ENCODE measurements around the gene ERG. TPM values are rescaled to one million over a fixed set of nuclear protein-coding genes. Genes with fewer than 3 reads are reported as not detected.

Gene ERG
- total RNA-seq, 3 donors from 2014 or later = 12.2 to 21.0 (median 14.0) TPM

GRCh38 chr21:38389896-38390295 is 108.4 kb downstream of the ERG start:
- no peaks in the 10 kb centered on the region for H3K27me3 ChIP-seq
- no peak overlapping the region for H3K4me3 ChIP-seq
- DNase-seq (ENCODE audit: low spot score in 2 of 2) = no peak
- no peaks in the 10 kb centered on the region for H3K9me3 ChIP-seq
- no peaks in the 10 kb centered on the region for H3K4me1 ChIP-seq
- intact Hi-C loops (cut with DNase I; ENCODE audit: low total_unique reads) = no loop called here
- TF ChIP-seq CTCF (IDR thresholded peaks at IDR 0.05) (no peak), POLR2A (IDR thresholded peaks at IDR 0.05) (no peak)
- H3K27ac ChIP-seq = no peak overlapping the region
- no peaks in the 10 kb centered on the region for H3K36me3 ChIP-seq

GRCh38 chr21:38389354-38389676 is 109.0 kb downstream of the ERG start:
- no peak for DNase-seq (ENCODE audit: low spot score in 2 of 2)
- Histone ChIP-seq H3K36me3 (no peaks in the 10 kb centered on the region), H3K4me1 (no peaks in the 10 kb centered on the region), H3K4me3 (no peak overlapping the region), H3K27ac (no peak overlapping the region), H3K9me3 (no peaks in the 10 kb centered on the region), H3K27me3 (no peaks in the 10 kb centered on the region)
- intact Hi-C loops (cut with DNase I; ENCODE audit: low total_unique reads) = no loop called here
- no peak for TF ChIP-seq POLR2AphosphoS5 (IDR thresholded peaks at IDR 0.05)
- no peak for TF ChIP-seq POLR2A (IDR thresholded peaks at IDR 0.05)
- no peak for TF ChIP-seq CTCF (IDR thresholded peaks at IDR 0.05)

- Histone ChIP-seq H3K4me1 (no peaks in the 10 kb centered on the region), H3K27ac (no peak overlapping the region), H3K9me3 (no peaks in the 10 kb centered on the region), H3K27me3 (no peaks in the 10 kb centered on the region), H3K36me3 (no peaks in the 10 kb centered on the region), H3K4me3 (no peak overlapping the region)
- TF ChIP-seq CTCF (IDR thresholded peaks at IDR 0.05) (no peak), POLR2AphosphoS5 (IDR thresholded peaks at IDR 0.05) (no peak), POLR2A (IDR thresholded peaks at IDR 0.05) (no peak)
- intact Hi-C loops (cut with DNase I; ENCODE audit: low total_unique reads) = no loop called here
- no peak for DNase-seq (ENCODE audit: low spot score in 2 of 2)
Observed at GRCh38 chr21:38388647-38389353, 109.5 kb downstream of the ERG start.

GRCh38 chr21:38388203-38388602 is 110.1 kb downstream of the ERG start:
- H3K9me3 ChIP-seq = no peaks in the 10 kb centered on the region
- TF ChIP-seq POLR2A (IDR thresholded peaks at IDR 0.05) = no peak
- TF ChIP-seq CTCF (IDR thresholded peaks at IDR 0.05) = no peak
- TF ChIP-seq POLR2AphosphoS5 (IDR thresholded peaks at IDR 0.05) = no peak
- intact Hi-C loops (cut with DNase I; ENCODE audit: low total_unique reads) = no loop called here
- no peaks in the 10 kb centered on the region for H3K36me3 ChIP-seq
- no peaks in the 10 kb centered on the region for H3K27me3 ChIP-seq
- no peak overlapping the region for H3K4me3 ChIP-seq
- no peak for DNase-seq (ENCODE audit: low spot score in 2 of 2)
- H3K4me1 ChIP-seq = no peaks in the 10 kb centered on the region
- no peak overlapping the region for H3K27ac ChIP-seq

GRCh38 chr21:38386967-38387366 is 111.3 kb downstream of the ERG start:
- no peaks in the 10 kb centered on the region for H3K9me3 ChIP-seq
- intact Hi-C loops (cut with DNase I; ENCODE audit: low total_unique reads) = no loop called here
- H3K27me3 ChIP-seq = no peaks in the 10 kb centered on the region
- no peak overlapping the region for H3K27ac ChIP-seq
- H3K36me3 ChIP-seq = no peaks in the 10 kb centered on the region
- DNase-seq (ENCODE audit: low spot score in 2 of 2) = no peak
- no peak for TF ChIP-seq CTCF (IDR thresholded peaks at IDR 0.05)
- H3K4me1 ChIP-seq = no peaks in the 10 kb centered on the region
- no peak overlapping the region for H3K4me3 ChIP-seq
